Measurements from ENCODE around the gene GABRB3.

GABRB3 gene

DNA sequence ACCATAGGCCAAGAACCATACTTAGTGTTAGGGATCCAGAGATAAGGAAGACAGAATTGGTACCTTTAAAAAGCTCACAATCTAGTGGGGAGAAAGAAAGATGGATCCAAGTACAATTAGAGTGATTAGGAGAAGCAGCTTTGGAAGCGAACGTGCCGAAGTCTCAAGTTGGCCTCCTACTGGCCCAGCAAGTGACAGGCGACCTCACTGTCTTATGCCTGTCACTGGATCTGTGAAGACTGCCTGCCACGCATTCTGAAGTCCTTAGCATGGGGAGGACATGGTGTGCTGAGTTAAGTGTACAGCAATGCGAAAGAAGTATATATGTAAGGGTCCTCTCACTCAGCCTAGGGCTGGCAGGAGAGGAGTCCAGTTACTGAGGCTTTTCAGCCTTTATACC lies 141.0 kb downstream of the GABRB3 start:
- DNase-seq (ENCODE audit: low read depth, low spot score), result no peak

DNA sequence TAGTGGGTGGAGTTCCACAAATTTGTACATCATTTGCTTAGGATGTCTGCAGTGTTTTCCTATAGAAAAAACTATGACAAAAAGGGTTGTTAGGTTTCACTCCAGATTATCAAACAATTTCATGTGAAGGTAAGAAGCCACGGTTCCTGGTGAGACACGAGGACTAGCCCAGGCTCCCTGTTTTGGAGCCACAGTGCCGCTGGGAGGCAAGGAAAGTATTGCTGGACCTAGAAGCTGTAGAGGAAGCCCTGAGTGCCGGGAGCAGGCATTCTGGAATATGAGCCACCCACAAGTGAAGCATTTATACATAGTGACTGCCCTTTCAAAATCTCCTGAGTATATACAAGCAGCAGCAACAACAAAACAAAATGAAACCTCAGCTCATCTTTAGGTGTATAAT lies 142.0 kb downstream of the GABRB3 start:
- no peak for DNase-seq (ENCODE audit: low read depth, low spot score)

DNA sequence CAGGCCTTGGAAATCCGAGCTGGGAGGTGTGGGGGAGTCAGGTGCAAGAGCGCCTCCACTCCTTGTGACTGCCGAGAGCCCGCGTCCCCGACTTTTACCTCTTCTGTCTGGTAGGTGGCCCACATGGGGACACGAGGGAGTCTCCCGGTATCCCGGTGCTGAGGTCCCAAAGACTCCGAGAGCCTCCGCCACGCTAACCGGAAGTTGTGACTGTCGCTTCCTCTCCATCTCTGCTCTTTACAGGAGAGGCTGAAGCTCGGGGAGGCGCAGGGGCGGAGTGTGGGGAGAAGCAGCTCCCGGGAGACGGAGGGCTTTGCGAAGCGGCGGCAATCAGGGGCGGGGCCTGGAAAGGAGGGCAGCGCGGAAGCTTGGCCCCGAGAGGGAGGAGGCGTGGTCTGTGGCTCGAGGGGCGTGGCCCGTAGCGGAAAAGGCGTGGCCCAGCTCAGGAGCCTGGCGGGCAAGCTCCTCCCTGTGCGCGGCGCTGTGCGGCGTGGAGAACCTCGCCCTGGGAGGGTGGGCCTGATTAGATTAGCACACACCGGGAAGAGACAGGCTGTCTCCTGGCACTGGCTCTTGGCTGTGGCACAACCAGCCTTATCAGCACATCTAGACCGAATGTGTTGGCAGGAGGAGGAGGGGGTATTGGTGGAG lies 143.9 kb downstream of the GABRB3 start:
- no peak for DNase-seq (ENCODE audit: low read depth, low spot score)

DNA sequence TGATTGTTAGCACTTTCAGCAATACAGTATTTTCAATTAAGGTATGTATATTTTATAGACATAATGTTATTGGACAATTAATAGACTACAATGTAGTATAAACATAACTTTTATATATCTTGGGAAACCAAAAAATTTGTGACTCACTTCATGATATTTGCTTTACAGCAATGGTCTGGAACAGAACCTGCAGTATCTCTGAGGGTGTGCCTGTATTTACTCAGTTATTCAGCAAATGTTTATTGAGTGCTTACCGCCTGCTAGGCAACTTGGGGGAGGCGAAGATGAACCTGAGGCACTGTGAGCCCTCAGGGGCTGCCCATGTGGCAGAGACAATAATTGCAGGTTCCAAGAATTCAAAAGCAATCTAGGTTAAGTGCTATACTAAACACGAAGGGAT lies 144.8 kb downstream of the GABRB3 start:
- no peak for DNase-seq (ENCODE audit: low read depth, low spot score)

DNA sequence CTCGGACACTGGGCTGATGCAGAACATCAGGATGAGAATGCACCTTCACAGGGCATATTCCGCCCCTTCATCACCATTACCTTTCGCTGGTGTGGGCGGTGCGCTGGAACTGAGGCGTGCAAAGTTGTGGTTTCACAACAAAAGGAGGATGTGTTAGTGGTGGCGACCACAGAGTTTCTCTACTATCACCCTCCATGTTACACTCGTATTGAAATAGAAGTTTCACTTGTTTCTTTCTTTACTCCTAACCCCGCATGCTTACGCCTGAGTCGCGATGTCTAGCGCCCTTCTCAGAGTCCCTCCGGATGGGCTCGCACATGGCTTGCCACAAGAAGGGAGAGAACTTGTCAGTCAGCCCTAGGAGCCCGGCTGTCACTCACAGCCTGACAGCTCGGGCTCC lies 148.7 kb downstream of the GABRB3 start:
- DNase-seq (ENCODE audit: low read depth, low spot score), result no peak

DNA sequence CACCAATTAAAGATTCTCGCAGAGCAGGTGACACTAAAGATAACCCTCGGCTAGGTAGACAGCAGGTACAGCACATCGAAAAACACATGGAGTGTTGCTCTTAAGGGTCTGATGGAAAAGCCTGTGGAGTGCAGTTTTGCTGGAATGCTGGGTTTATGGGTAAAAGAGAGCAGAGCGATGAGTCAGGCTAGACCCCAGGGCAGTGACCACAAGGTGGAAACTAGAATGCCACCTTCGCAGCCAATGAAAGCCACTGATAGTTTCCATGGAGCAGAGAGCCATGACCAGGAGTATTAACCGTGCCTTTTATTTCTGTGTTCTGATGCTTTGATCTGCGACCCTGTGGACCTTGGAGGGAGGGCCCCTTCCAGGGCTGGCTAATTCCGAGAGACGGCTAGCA lies 149.8 kb downstream of the GABRB3 start:
- no peak for DNase-seq (ENCODE audit: low read depth, low spot score)

DNA sequence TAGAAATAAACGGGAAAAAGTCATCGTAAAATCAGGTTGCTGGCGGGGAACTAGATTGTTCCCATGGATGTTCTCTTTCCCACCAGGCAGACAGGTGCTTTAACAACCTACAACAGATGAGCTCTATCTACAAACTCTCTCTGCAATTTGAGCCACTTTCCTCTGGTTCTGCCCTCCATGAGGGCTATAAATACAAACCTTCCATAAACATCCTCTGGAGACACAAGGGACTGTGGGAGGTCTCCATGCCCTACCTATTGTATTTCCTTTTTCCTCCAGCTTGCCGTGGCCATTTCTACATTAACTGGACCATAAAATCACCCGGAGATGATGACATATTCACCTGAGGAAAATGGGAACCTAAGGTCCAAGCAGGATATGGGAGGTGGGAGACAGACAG lies 151.1 kb downstream of the GABRB3 start:
- no peak for DNase-seq (ENCODE audit: low read depth, low spot score)

DNA sequence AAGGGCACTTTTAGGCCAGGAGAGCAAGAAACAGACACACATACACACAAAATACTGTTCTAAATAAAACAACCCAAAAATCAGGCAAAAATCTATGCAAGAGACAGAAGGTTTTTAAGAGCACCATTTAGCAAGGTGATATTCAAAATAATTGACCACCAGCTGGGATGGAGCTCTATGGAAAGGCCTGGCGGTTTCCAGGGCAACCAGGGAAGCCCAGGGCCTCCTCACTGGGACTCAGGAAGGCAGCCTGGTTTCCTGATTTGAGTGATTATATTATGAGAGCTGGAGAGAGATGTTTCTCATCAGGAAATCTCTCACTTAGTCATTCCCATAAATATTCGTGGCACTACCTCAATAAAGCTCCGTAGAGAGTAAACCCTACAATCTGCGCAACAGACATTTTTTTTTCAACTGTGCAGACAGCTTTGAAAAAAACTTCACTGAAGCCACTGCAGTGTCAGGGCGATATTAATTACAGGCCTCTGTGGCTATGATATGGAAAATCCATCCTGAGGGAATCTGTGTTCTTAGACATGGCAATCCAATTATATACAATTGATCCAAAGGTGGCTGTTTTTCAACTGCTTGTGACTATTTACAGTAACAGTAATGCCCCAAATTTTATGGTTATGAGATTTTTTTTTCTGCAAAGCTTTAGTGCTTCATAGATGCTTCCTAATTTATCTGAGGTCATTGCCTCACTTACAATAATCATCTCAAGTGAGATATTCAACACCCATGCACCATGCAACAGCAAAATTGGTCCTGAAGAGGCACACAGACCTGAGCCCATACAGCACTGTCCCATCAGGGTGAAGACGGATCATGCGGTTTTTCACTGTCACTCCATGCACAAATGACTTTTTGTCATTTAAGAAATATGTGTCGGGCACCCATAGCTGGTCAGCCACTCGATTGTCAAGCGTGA lies 152.1 kb downstream of the GABRB3 start:
- DNase-seq (ENCODE audit: low read depth, low spot score), result no peak

DNA sequence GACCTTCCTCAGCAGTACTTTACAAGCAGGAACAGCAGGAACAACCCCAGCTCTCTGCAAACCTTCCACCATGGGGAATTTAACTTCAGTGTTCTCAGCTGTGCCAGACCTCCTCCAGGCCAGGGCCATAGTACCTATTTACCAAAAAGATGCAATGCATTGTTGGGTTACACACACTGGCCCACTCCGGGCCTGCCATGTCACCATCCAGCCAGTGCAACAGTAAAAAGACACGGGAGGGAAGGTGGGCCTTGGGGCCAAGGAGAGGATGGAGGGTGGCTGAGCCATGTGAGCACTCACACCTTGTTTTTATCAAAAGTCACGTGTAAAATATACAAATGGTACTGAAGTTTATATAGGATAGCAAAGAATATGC lies 157.0 kb downstream of the GABRB3 start:
- no peak for DNase-seq (ENCODE audit: low read depth, low spot score)

DNA sequence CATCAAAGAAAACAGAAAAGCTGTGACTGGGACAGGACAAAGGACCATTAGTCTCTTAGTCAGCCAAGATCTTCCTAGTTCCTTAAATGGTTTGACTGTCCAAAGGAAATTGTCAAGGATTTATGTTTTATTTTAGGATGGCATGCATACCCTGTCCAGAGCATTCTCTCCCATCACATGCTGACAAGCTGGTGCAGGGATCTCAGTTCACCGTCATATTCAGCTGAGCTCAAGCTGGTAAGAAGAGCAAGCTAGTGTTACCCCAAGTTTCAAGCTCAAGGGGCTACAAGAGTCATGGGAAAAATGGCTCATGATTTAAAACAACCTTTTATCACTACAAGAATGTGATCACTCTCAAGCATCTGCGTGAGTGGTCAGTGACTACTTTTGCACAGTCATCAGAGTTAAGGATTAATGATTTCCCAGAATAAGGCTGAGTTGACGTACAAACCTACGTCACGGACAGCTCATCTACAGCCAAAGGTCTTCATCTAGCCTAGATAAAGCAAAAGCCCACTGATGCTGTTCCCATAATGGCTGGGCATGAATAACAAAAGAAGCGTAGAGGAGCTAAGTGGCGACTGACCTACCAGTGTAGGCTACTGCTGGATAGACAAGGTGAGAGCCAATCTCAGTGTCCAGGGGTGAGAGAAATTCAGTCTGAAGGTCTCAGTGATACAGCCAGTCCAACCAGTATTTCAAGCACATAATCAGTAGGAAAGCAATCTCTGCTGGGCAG lies 157.5 kb downstream of the GABRB3 start:
- no peak for DNase-seq (ENCODE audit: low read depth, low spot score)

DNA sequence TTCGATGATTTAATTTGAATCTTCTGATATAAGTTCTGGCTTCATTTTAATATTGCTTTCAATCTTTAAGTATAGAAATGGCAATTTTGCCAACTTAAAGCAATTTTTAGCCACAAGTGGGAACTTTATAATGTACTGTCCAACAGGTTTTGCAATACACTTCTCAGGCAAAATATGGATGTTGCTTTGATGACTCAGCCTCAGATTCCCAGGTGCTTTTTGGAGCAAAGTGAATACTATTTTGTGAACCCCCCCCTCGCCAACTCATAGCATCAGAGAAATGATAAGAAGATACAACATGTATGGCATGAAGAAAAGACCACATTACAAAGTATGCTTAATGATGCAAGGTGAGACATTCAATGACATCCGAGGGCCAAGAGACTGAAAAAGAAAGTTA lies 158.1 kb downstream of the GABRB3 start:
- DNase-seq (ENCODE audit: low read depth, low spot score), result no peak

DNA sequence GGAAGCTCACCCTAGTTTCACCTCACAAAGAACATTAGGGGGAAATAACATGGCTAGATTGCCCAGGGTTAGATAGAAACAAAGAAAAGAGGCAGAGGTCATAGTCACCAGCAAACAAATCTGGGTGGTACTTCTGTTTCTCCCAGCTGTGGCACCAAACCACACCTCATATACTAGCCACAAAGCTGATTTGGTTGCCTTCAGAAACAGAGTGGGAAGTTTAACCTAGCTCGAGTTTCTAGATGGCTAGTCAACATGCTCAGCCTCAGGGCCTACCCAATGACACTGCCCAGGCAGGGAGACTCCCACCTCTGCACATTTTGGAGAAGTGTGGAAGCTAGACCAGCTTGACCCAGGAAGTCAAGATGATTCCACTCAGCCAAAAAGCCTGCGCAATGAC lies 174.2 kb downstream of the GABRB3 start:
- DNase-seq (ENCODE audit: low read depth, low spot score), result no peak

DNA sequence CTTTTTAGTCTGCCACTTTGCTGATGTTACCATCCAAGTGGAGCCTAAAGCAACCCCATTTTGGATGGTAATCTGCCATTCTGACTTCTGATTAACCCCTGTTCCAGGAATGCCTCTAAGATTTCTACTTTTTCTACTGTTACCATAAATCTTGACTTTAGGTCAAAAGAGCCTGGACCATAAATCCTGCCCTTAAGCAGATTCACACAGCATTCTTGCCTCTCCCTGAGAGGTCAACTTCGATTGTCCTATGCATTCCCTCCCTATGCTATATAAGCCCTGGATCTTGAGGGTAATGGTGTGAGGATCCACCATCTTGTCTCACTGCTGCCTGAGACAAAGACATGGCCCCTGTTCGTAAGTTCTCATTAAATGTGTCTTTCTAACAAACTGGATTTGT lies 177.3 kb downstream of the GABRB3 start:
- no peak for DNase-seq (ENCODE audit: low read depth, low spot score)

DNA sequence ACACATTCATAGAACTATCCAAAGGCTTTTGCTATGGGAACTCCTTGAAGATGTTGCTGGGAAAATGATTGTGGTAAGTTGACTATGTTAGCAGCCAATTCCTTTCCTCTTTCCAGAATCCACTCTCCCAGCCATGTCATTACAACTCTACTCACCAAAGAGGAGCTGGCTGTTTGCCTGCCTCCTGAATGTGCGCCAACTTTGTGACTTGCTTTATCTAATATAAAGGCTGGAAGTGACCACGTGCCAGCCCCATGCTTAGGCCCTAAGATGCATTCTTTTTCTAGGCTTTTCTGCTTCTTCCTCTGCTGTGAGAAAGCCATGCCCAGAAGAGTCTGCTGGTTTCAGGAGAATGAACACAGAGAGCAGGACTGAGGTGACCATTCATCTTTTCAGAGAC lies 182.2 kb downstream of the GABRB3 start:
- no peak for DNase-seq (ENCODE audit: low read depth, low spot score)

DNA sequence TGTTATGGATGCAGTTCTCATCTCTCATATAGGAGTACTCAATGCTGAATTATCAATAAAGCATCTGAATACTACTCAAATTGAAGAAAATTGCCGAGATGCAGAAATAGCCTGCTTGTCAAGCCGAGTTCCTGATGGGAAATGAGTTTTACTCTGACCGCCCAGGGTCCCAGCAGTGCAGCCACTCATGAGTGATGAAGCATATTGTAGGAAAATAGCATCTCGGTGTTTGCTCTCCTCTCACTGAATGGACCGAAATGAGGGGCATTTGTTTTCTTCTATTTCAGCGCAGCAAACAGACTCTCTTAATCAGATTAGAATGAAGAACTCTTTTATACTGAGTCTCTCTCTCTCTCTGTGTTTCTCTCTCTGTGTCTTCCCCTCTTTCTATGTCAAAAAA lies 190.0 kb downstream of the GABRB3 start:
- DNase-seq (ENCODE audit: low read depth, low spot score), result no peak

DNA sequence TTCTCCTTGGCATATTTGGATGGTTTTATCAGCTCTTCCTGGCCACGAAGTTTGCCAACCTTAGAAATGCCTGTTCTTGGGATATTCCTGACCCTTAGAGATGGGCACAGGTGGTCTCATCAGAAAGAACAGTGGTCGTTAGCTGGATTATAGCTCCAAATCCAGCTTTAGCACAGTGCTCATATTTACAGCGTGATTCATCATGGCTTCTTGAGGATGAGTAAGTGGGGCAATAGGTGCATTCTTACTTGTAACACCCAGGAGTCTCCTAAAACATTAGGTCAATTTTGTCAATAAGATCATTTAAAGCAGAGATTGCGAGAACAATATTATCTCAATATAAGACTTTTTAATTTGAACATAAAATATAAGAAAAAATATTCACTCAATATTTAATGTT lies 191.9 kb downstream of the GABRB3 start:
- DNase-seq (ENCODE audit: low read depth, low spot score), result no peak

DNA sequence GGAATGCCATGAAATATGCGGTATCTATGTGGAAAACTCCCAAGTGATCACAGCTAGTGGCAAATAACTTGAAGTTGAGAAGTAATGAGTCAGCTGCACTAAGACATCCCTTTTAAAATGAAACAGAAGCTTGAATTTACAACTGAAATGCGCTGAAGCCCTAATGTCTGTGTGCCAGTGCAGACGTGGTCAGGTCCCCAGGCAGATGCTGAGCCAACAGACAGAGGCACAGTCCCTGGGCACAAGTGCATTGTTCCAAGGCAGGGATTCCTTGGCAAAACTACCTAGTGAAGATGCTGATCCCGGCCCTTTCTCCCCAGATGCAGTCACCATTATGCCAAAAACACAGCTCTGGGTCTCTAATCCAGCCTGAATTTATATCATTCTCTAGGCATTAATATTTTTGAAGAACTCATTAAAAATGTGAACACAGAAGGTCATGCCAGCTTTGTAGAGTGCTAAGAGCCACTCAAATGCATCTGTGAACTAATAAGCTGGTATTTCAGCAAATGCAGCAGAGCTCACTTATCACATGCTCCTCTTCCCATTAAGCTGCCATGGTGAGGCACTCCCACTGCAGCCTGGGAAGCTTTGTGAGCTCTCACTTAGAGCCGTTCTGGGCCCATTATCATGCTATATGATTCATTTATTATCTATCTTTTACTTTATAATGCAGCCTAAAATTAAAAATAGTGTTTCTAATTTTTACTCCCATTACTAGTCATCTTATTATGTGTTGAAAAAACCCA lies 200.1 kb downstream of the GABRB3 start:
- DNase-seq (ENCODE audit: low read depth, low spot score), result no peak

DNA sequence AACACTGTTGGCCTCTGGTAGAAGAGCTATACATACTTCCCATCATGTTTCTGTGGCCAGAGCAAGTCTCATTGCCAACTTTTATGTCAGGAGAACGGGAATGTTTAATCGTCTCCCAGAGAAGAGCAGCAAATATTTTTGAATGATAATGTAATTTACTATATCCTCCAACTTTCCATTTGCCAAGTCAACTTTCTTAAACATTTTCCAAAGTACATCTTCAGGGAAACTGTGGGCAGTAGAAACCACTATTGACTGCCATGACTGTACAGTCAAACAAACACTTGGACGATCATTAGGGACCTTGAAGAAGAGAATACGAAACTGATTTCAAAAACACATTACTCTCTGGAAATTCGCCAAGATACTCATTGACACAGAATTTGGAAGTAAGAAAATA lies 201.5 kb downstream of the GABRB3 start:
- DNase-seq (ENCODE audit: low read depth, low spot score), result no peak

DNA sequence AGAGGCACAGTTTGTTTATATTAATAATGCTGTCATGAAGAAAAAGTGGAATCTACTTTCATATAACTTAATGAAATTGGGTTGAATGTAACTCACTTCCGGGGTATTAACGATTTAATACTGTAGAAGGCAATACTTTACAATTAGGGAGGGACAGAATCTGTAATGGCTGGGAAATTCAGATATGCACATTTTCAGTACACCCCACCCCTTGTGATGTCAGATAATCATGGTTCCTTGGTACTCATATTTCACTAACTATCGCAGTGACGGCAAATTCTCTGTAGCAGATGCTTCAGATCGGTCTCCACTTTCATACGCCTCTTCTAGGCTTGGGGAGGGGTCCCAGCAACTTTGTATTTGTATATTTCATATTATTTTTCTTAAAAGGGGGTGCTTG lies 207.3 kb downstream of the GABRB3 start:
- DNase-seq (ENCODE audit: low read depth, low spot score), result no peak

DNA sequence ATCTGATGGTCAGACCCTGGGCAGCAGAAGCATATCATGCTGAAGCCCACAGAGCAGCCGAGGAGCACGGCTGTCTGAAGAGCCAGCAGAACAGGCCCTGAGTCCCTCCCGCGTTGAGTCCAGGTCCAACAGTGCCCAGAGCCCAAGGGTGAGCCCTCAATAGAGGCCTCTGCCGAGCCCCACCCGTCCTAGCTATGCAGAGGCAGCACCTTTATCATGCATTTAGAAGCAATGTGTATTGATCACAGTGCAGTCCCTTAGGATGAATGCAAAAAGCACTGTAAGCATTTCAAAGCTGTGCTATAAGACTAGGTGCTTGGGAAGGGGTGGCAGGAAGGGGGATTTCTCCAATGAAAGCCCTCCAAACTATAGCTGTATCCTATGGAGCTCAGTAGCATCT lies 208.5 kb downstream of the GABRB3 start:
- no peak for DNase-seq (ENCODE audit: low read depth, low spot score)

DNA sequence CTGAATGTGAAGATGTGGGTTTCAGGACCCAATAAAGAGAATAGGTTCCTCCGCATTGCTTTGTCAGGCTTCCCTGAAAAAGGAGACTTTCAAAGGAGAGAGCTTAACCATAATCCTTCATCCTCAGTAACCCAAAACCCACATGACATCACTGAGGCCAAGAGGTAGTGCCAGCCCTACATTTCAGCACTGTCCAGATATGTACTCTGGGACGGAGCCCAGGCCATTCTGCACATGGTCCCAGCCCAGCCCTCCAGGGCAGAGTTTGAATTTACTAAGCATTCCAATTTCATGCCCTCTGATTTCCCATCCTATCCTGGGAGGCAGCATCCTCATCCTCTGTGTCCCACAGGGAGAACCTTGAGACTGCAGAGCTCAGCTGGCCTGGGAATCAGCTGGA lies 210.5 kb downstream of the GABRB3 start:
- no peak for DNase-seq (ENCODE audit: low read depth, low spot score)

DNA sequence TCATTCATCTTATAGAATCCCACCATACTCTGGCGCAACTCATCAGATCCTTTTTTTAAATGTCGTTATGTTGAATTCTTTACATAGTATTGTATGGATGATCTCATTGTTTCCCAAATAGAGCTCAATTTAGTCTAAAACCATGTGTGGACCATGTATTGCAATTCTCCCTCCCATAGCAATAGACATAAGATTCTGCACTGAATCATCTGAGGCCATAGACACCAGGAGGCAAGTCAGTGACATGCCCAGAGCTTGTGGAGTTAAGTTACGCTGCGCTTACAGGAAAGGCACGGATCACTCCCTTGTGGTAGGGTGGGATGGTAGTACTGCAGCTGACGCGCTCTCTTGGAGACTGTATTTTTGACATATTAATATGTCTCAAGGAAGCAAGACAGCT lies 211.0 kb downstream of the GABRB3 start:
- no peak for DNase-seq (ENCODE audit: low read depth, low spot score)

Data from brain pericyte (primary cell).